GM19372 (cell line): ENCODE results near the gene REG1B.
"Not testable (repeated sequence)": the region's sequence is repeated elsewhere in the genome, so short reads cannot be mapped to it uniquely, and the experiment has no call there.

Experiments used
- ATAC-seq: cut with Tn5 transposase; IDR thresholded peaks from one replicate; pipeline ENCODE4 v1.9.1; 2021; ENCODE audit warnings: mild to moderate bottlenecking, low read depth, moderate library complexity; ENCODE audit not compliant: unreplicated experiment

The REG1B gene

GRCh38 chr2:79085382-79085781, 2.4 kb downstream of the REG1B start:
- ATAC-seq, result no peak

DNA sequence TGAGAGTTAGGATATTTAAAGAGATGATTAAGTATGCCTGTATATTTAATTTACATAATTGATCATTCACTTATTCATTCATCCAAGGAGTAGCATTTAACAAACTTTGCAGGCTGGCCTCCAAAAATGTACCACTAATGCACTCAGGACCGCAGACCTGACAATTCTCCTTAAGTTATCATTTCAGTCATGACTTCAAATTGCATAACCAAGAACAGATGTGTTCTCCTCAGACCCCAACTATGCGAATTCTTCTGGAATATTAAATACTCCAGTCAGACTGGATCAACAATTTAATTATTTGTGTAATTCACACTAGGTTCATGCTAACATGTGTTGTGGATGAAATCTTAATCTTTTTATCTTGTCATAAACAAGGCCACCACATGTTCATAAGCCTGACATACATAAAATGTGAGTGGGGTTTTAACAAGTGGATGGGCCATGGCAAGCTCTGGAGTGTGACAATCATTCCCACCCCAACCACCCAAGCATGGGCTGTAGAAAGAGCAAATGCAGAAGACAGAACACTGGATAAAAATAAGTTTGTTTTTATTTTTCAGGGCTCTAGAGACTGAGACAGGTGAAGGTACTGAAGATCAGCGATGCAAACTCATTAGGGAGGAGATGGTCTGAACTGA, 3.2 kb downstream of the REG1B start:
- no peak for ATAC-seq

- no peak for ATAC-seq
These were observed 4.1 kb downstream of the REG1B start for GRCh38 chr2:79083597-79084251.

DNA sequence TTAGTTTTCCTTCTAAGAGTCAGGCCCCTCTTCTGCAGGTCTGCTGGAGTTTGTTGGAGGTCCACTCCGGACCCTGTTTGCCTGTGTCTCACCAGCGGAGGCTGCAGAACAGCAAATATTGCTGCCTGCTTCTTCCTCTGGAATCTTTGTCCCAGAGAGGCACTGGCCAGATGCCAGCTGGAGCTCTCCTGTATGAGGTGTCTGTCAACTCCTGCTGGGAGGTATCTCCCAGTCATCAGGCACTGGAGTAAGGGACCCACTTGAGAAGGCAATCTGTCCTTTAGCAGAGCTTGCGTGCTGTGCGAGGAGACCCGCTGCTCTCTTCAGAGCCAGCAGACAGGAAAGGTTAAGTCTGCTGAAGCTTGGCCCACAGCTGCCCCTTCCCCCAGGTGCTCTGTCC, 4.8 kb downstream of the REG1B start:
- no peak for ATAC-seq

- no peak for ATAC-seq
These were observed 16.7 kb downstream of the REG1B start for GRCh38 chr2:79071078-79071477.

DNA sequence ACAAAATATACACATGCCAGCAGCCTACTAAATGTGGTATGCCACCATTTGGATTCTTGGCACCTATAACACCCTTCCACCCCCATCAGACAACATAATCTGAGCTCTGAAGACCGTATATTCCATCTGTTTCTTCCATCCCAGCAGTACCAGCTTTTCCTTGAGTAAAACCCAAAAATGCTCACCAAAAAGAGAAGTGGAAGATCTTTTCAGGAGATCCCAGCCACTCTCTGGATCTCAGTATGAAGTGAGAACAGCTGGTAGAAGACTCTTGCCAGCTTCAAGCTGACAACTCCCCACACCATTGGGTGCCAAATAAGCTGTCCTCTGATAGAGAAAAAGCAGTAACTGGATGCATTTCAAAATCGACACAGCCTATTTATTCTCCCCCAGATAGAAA, 22.6 kb downstream of the REG1B start:
- ATAC-seq, result no peak

DNA sequence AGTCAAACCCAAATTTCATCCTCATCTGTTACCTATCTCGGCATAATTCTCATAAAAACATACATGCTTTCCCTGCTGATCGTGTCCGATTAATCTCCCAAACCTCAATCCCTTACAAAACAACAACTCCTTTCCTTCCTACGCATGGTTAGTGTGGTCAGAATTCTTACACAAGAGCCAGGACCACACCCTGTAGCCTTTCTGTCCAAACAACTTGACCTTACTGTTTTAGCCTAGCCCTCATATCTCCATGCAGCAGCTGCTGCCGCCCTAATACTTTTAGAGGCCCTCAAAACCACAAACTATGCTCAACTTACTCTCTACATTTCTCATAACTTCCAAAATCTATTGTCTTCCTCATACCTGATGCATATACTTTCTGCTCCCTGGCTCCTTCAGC, 33.0 kb downstream of the REG1B start:
- ATAC-seq, result not testable (repeated sequence)

GRCh38 chr2:79053486-79053885, 34.3 kb downstream of the REG1B start:
- ATAC-seq, result not testable (repeated sequence)

GRCh38 chr2:79041032-79041448, 46.8 kb downstream of the REG1B start:
- no peak for ATAC-seq

GRCh38 chr2:79039944-79040343, 47.8 kb downstream of the REG1B start:
- ATAC-seq, result no peak
